GM12892 (cell line): Measurements from ENCODE around the gene TMEM179.

Experiments
- POLR2A ChIP-seq: IDR thresholded peaks from 2 replicates; pipeline ENCODE4 v1.6.1; 2011; ENCODE audit warnings: low read depth, low read length, control low read depth
- TAF1 ChIP-seq: IDR thresholded peaks from 2 replicates; pipeline ENCODE4 v1.6.1; 2011; ENCODE audit warnings: low read depth, mild to moderate bottlenecking, control low read depth, low read length, borderline replicate concordance

DNA sequence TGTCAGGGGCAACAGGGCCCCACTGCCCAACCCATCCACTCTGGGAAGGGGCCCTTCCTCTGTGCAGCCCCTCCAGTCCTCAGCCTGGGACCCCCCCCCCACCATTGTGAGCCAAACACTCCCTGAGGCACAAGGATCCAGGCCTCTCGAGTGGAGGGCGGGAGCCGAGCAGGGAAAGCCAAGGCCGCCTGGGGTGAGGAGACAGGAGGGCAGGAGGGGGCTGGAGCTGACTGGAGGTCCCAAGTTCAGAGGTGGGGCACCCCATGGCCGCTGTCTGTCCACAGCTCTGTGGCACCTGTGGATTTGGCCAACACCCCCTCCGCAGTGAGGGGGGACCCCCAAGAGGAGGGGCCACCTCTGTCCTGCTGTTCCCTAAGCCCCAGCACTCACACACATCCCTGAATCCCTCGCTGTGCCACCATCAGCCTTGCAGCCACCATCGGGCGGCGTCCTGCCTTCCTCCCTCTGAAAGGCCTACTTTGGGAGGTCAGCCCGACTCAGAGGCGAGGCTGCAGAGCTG is 50.4 kb downstream of the TMEM179 start:
- no peak for TF ChIP-seq POLR2A
- TF ChIP-seq TAF1: no peak
